K562 (cell line): ENCODE measurements around the gene C19orf47. TPM values are rescaled to one million over a fixed set of nuclear protein-coding genes. Genes with fewer than 3 reads are reported as not detected.

Experiments
- ATAC-seq: fragments of 200-7000 bp; cut with Tn5 transposase; 3 replicates; pipeline ENCODE4 v1.9.1; 2020; ENCODE audit warnings: moderate library complexity
- BruUV-seq: library from RNA; stranded (reverse); fragments of 400-500 nt; replicated peaks from 2 replicates; lab custom pipeline; 2021; lab: Mats Ljungman, UMichigan
- CTCF ChIA-PET: fragments of 300-600 bp; formaldehyde crosslinking; extraction: SDS; loops from one replicate; lab custom pipeline; 2021; ENCODE audit warnings: low intra/inter-chr PET ratio; lab: Yijun Ruan, JAX
- POLR2A ChIA-PET: fragments of 300-600, 350-650 bp; sonication (Branson Sonifier 250); formaldehyde crosslinking; extraction: SDS; loops from one replicate; lab custom pipeline; 2021; ENCODE audit warnings: antibody characterized with exemption, inconsistent platforms; lab: Yijun Ruan, JAX
- DNase-seq, 4 experiments: peaks; one replicate each; pipeline versions ENCODE4 v3.0.0 to v3.0.0-alpha.2; 2011 to 2018; ENCODE audit warnings: low spot score in 3 of 4, mixed read lengths in 3 of 4; ENCODE audit errors: extremely low read depth in 1 of 4
- FAIRE-seq: peaks from 2 replicates; lab custom pipeline; 2011; peaks lifted over from hg19 to GRCh38; lab: Jason Lieb, UNC
- H2AFZ ChIP-seq: 2 replicates; pipeline ENCODE4 v1.6.0; 2011; ENCODE audit warnings: low read depth, low read length, control low read depth, inconsistent platforms
- H3K27ac ChIP-seq: fragments of 200-600 bp; 3 replicates; pipeline ENCODE4 v1.8.0; 2011; ENCODE audit warnings: low read depth, mild to moderate bottlenecking, control low read depth, inconsistent platforms, low read length, moderate library complexity, mixed read lengths; ENCODE audit errors: extremely low read depth
- H3K27me3 ChIP-seq, 2 experiments: fragments of 300-600 bp in 1 of 2; 2 replicates in 1 of 2; 3 replicates in 1 of 2; pipeline versions ENCODE4 v1.6.0 to v1.8.0; 2011; ENCODE audit warnings: inconsistent platforms in 2 of 2, low read length in 2 of 2, mild to moderate bottlenecking in 1 of 2, mixed read lengths in 1 of 2, moderate library complexity in 1 of 2; ENCODE audit not compliant: control insufficient read depth in 2 of 2, insufficient read depth in 2 of 2
- H3K36me3 ChIP-seq: fragments of 300-600 bp; 3 replicates; pipeline ENCODE4 v1.8.0; 2011; ENCODE audit warnings: mild to moderate bottlenecking, low read length, inconsistent platforms; ENCODE audit not compliant: control insufficient read depth, insufficient read depth
- H3K4me1 ChIP-seq, 2 experiments: fragments of 200-600 bp in 1 of 2; replicated peaks in 1 of 2; 2 replicates in 1 of 2; 3 replicates in 1 of 2; pipeline versions ENCODE4 v1.5.1 to v1.8.0; 2011; ENCODE audit warnings: inconsistent platforms in 2 of 2, low read length in 2 of 2, mild to moderate bottlenecking in 1 of 2, mixed read lengths in 1 of 2, moderate library complexity in 1 of 2; ENCODE audit not compliant: control insufficient read depth in 2 of 2, insufficient read depth in 2 of 2
- H3K4me2 ChIP-seq: 2 replicates; pipeline ENCODE4 v1.6.1; 2011; ENCODE audit warnings: low read length, control low read depth, inconsistent platforms, mixed read lengths; ENCODE audit not compliant: insufficient read depth
- H3K4me3 ChIP-seq: fragments of 200-600 bp; sonication (generic), shearing (Covaris generic); 2 replicates; pipeline ENCODE4 v1.5.1; 2016; ENCODE audit warnings: control low read depth, inconsistent platforms
- H3K79me2 ChIP-seq: fragments of 200-600 bp; 3 replicates; pipeline ENCODE4 v1.8.0; 2011; ENCODE audit warnings: low read length, inconsistent platforms; ENCODE audit not compliant: control insufficient read depth, insufficient read depth
- H3K9ac ChIP-seq, 2 experiments: 2 replicates each; pipeline versions ENCODE4 v1.6.0 to v1.6.1; 2011; ENCODE audit warnings: low read depth in 2 of 2, low read length in 2 of 2, control low read depth in 1 of 2, inconsistent platforms in 1 of 2, mild to moderate bottlenecking in 1 of 2, mixed read lengths in 1 of 2; ENCODE audit not compliant: insufficient read depth in 1 of 2
- H3K9me1 ChIP-seq: one replicate; pipeline ENCODE4 v1.6.0; 2011; ENCODE audit warnings: inconsistent platforms, mild to moderate bottlenecking, low read length, moderate library complexity; ENCODE audit not compliant: control insufficient read depth, insufficient read depth
- H3K9me3 ChIP-seq: replicated peaks from 2 replicates; pipeline ENCODE4 v1.5.1; 2011; ENCODE audit warnings: low read depth, low read length, inconsistent platforms; ENCODE audit not compliant: control insufficient read depth, insufficient read depth
- H4K20me1 ChIP-seq: replicated peaks from 2 replicates; pipeline ENCODE4 v1.6.1; 2011; ENCODE audit warnings: low read length, inconsistent platforms, mixed read lengths; ENCODE audit not compliant: control insufficient read depth, insufficient read depth
- HDAC1 ChIP-seq, 2 experiments: fragments of 450-650 bp; IDR thresholded peaks; 2 replicates each; pipeline ENCODE4 v1.6.1; 2016 to 2017; ENCODE audit warnings: inconsistent platforms in 1 of 2, mild to moderate bottlenecking in 1 of 2, moderate library complexity in 1 of 2
- ILF3 ChIP-seq: fragments of 450-650 bp; IDR thresholded peaks from 2 replicates; pipeline ENCODE4 v1.6.1; 2018; ENCODE audit warnings: antibody characterized with exemption, mild to moderate bottlenecking, moderate library complexity, borderline replicate concordance
- KAT2B ChIP-seq: IDR thresholded peaks from one replicate; pipeline ENCODE4 v1.6.1; 2012; ENCODE audit warnings: low read depth, mild to moderate bottlenecking, control low read depth, inconsistent platforms, low read length, moderate library complexity
- MXI1 ChIP-seq: IDR thresholded peaks from 2 replicates; pipeline ENCODE4 v1.6.1; 2011; ENCODE audit warnings: low read depth, mild to moderate bottlenecking, improper control_type of control experiment, low read length
- POLR2B ChIP-seq: fragments of 450-650 bp; IDR thresholded peaks from 2 replicates; pipeline ENCODE4 v1.6.1; 2018; ENCODE audit warnings: low read depth; ENCODE audit not compliant: partially characterized antibody
- PTRF ChIP-seq: fragments of 450-650 bp; IDR thresholded peaks from 2 replicates; pipeline ENCODE4 v1.6.1; 2016; ENCODE audit warnings: mild to moderate bottlenecking, missing genetic modification characterization, missing compliant biosample characterization
- SMAD3 ChIP-seq: fragments of 450-650 bp; formaldehyde crosslinking; conservative IDR thresholded peaks from 2 replicates; pipeline ENCODE4 v1.4.0; 2020; ENCODE audit warnings: mild to moderate bottlenecking
- SUPT5H ChIP-seq: fragments of 450-650 bp; IDR thresholded peaks from 2 replicates; pipeline ENCODE4 v1.6.1; 2016
- TBP ChIP-seq: optimal IDR thresholded peaks from 2 replicates; pipeline ENCODE3; 2011; ENCODE audit warnings: low read depth, low read length, improper control_type of control experiment
- TEAD1 ChIP-seq, 2 experiments: fragments of 450-650 bp in 1 of 2; sonication (generic) in 1 of 2; formaldehyde crosslinking; IDR thresholded peaks; 2 replicates each; pipeline versions ENCODE4 v1.4.0 to v1.8.0; 2020 to 2022; ENCODE audit warnings: mild to moderate bottlenecking in 2 of 2, missing genetic modification reagents in 1 of 2
- ZBTB8A ChIP-seq: fragments of 450-650 bp; IDR thresholded peaks from 2 replicates; pipeline ENCODE4 v1.6.1; 2018; ENCODE audit warnings: mild to moderate bottlenecking, moderate library complexity; ENCODE audit not compliant: partially characterized antibody
- ZNF184 ChIP-seq: sonication (generic); formaldehyde crosslinking; IDR thresholded peaks from 2 replicates; pipeline ENCODE4 v1.5.0; 2020; ENCODE audit warnings: missing genetic modification reagents
- WGBS: fragments of 100-300 bp; shearing (Covaris generic); methylation state at CpG from one replicate; pipeline ENCODE4 v1.1.6; 2016; ENCODE audit warnings: low coverage, mixed read lengths; ENCODE audit not compliant: insufficient coverage; ENCODE audit errors: missing lambda C conversion rate; 5-methylcytosine and 5-hydroxymethylcytosine counted together
- in situ Hi-C: fragments of 300-500 bp; cut with MboI; formaldehyde crosslinking; loops from 4 replicates; pipeline ENCODE4 v1.15.0; 2018; ENCODE audit warnings: inconsistent platforms, mixed read lengths
- intact Hi-C: fragments of 100-400 bp; cut with micrococcal nuclease; formaldehyde crosslinking; loops from 2 replicates; pipeline ENCODE4 v1.14.2; 2022
- polyA plus RNA-seq, 8 experiments: library from polyadenylated mRNA; depleted of rRNA in 4 of 8; stranded (reverse) in 5 of 8; unstranded in 3 of 8; fragments of >200 nt; fragmentation: Nextera tagmentation in 2 of 8; fragmentation: Illumina TruSeq in 1 of 8; extraction: Ambion mirVana in 2 of 8; extraction: Trizol in 1 of 8; gene quantifications; 2 replicates each; pipeline versions ENCODE4 v1.2.1 to v1.2.3, GENCODE V29; 2011 to 2014; ENCODE audit warnings: inconsistent platforms in 1 of 8, missing spikeins in 1 of 8
- total RNA-seq, 7 experiments: library from RNA; depleted of rRNA in 6 of 7; stranded (reverse); fragments of >200 nt in 6 of 7; fragmentation: Illumina TruSeq in 2 of 7; extraction: Trizol in 2 of 7; gene quantifications; 2 replicates each; pipeline versions ENCODE4 v1.2.1 to v1.2.3, GENCODE V29; 2011 to 2021; ENCODE audit warnings: low replicate concordance in 1 of 7
- TF ChIP-seq, protein P1 (sequence below): fragments of 450-650 bp; formaldehyde crosslinking; IDR thresholded peaks from 2 replicates; pipeline ENCODE4 v1.4.0; 2020; ENCODE audit warnings: mild to moderate bottlenecking
- TF ChIP-seq, protein P2 (sequence below): sonication (generic); formaldehyde crosslinking; IDR thresholded peaks from 2 replicates; pipeline ENCODE4 v1.8.1; 2023; ENCODE audit warnings: mild to moderate bottlenecking, missing genetic modification reagents

C19orf47 gene
- total and polyA plus RNA-seq, 9 of the 15 experiments (the other 6 are each of a cell fraction or from before 2014, with no cell fraction given) = 0.08 to 26.1 (median 14.7) TPM

DNA sequence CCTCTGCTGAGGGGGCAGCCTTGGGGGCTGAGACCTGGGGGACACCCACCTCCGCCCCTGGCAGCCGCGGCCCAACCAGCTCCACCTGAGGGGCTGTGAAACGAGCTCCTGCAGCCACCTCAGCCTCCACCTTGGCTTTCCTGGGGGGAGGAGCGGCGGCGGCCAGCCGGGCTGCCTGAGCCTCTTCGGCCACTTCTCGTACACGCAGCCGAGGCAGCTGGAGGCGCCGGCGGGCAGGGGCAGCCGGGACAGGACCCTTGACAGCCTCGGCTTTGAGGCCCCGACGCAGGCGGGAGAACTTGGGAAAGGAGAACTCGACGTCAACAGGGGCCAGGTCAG, 49.3 kb upstream of the C19orf47 start:
- no peak for ATAC-seq
- Histone ChIP-seq H3K4me2 (no peak overlapping the region), H4K20me1 (0 out of 2 replicates have a peak, but pooled peaks cover 5% of the 10 kb centered on the region), H3K9me3 (no peaks in the 10 kb centered on the region), H3K36me3 (no peaks in the 10 kb centered on the region), H3K9me1 (no peaks in the 10 kb centered on the region), H3K79me2 (no peaks in the 10 kb centered on the region), H2AFZ (no peak overlapping the region), H3K27ac (no peak overlapping the region), H3K4me1 (peaks cover 12 to 50% of the 10 kb centered on the region in 2 experiments), H3K27me3 (peaks cover 18 to 34% of the 10 kb centered on the region in 2 experiments), H3K9ac (peak overlapping the region in 1 of 2 experiments; percentile 58; a peak in 2 of 4 replicates), H3K4me3 (no peak overlapping the region)
- intact Hi-C loops (no loop called here), in situ Hi-C loops (no loop called here)
- POLR2A ChIA-PET = no interaction called here
- WGBS = 74% methylated on average over 10 of the region's 22 CpGs
- FAIRE-seq = no peak
- DNase-seq = no peak
- TF ChIP-seq POLR2B (no peak), ZNF184 (CRISPR knock-in tag) (0 out of 2 replicates have a peak, but pooled peaks have one; percentile 54)
- CTCF ChIA-PET = no interaction called here
- no TSS peak for BruUV-seq

DNA sequence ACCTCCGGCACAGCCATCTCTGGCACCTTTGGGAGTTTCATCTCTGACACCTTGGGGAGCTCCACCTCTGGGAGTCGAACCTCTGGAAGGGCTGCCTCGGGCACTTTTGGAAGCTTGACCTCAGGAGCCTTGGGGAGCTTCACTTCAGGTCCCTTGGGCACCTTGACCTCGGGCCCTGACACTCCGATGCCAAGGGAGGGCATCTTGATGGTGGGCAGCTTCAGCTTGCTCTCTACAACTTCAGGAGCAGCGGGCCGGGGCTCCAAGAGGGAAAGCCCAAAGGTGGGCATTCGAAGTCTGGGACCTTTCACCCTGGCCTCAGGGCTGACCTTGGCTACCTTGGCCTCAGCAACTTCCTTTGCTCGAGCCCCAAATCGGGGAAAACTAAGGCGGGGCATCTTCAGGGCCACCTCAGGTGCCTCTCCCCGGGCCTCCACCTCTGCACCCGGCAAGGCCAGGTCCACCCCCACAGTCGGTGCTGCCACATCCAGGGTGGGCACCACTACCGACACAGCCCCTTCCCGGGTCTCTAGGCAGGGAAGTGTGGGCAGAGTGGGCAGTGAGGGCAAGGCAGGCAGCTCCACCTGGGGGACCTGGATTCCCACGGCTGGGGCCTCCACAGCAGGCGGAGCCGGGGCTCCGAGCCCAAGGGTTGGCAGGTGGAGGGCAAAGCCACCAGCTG, 48.8 kb upstream of the C19orf47 start:
- ATAC-seq = no peak
- no peaks in the 10 kb centered on the region for H3K36me3 ChIP-seq
- no TSS peak for BruUV-seq
- peaks cover 17 to 52% of the 10 kb centered on the region in 2 experiments for H3K4me1 ChIP-seq
- no peaks in the 10 kb centered on the region for H3K9me1 ChIP-seq
- no peak overlapping the region for H3K4me2 ChIP-seq
- 33% methylated on average over 19 of the region's 20 CpGs for WGBS
- no peaks in the 10 kb centered on the region for H3K79me2 ChIP-seq
- no peak for FAIRE-seq
- CTCF ChIA-PET = no interaction called here
- in situ Hi-C loops = no loop called here
- H2AFZ ChIP-seq = no peak overlapping the region
- H4K20me1 ChIP-seq = 0 out of 2 replicates have a peak, but pooled peaks cover 5% of the 10 kb centered on the region
- POLR2A ChIA-PET = interaction anchor here (0.6 to 2.2 kb wide), 7 partner anchors 10 to 68 kb away, joined by 3 to 6 read pairs (median 4); no protein-coding TSS in a partner anchor
- no peak overlapping the region for H3K27ac ChIP-seq
- no peak for DNase-seq
- H3K9ac ChIP-seq = peak overlapping the region in 1 of 2 experiments; percentile 64; a peak in 2 of 4 replicates
- H3K4me3 ChIP-seq = no peak overlapping the region
- peaks cover 18 to 34% of the 10 kb centered on the region in 2 experiments for H3K27me3 ChIP-seq
- TF ChIP-seq HDAC1 (IDR thresholded peaks at IDR 0.05) = no peak
- TF ChIP-seq TBP = no peak
- TF ChIP-seq KAT2B = no peak
- no peak for TF ChIP-seq PTRF (tag)
- TF ChIP-seq ILF3 = no peak
- TF ChIP-seq, protein P1, sequence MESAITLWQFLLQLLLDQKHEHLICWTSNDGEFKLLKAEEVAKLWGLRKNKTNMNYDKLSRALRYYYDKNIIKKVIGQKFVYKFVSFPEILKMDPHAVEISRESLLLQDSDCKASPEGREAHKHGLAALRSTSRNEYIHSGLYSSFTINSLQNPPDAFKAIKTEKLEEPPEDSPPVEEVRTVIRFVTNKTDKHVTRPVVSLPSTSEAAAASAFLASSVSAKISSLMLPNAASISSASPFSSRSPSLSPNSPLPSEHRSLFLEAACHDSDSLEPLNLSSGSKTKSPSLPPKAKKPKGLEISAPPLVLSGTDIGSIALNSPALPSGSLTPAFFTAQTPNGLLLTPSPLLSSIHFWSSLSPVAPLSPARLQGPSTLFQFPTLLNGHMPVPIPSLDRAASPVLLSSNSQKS (CRISPR knock-in tag) = no peak
- TF ChIP-seq ZBTB8A = no peak
- TF ChIP-seq SUPT5H = no peak
- TF ChIP-seq MXI1 = no peak
- no peak for TF ChIP-seq TEAD1 (CRISPR knock-in tag; IDR thresholded peaks at IDR 0.05)
- TF ChIP-seq SMAD3 (CRISPR knock-in tag) = no peak
- TF ChIP-seq, protein P2, sequence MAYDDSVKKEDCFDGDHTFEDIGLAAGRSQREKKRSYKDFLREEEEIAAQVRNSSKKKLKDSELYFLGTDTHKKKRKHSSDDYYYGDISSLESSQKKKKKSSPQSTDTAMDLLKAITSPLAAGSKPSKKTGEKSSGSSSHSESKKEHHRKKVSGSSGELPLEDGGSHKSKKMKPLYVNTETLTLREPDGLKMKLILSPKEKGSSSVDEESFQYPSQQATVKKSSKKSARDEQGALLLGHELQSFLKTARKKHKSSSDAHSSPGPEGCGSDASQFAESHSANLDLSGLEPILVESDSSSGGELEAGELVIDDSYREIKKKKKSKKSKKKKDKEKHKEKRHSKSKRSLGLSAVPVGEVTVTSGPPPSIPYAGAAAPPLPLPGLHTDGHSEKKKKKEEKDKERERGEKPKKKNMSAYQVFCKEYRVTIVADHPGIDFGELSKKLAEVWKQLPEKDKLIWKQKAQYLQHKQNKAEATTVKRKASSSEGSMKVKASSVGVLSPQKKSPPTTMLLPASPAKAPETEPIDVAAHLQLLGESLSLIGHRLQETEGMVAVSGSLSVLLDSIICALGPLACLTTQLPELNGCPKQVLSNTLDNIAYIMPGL = no peak
- intact Hi-C loops = no loop called here
- H3K9me3 ChIP-seq = no peaks in the 10 kb centered on the region
